ENCODE data around the gene MSI2.

DNA sequence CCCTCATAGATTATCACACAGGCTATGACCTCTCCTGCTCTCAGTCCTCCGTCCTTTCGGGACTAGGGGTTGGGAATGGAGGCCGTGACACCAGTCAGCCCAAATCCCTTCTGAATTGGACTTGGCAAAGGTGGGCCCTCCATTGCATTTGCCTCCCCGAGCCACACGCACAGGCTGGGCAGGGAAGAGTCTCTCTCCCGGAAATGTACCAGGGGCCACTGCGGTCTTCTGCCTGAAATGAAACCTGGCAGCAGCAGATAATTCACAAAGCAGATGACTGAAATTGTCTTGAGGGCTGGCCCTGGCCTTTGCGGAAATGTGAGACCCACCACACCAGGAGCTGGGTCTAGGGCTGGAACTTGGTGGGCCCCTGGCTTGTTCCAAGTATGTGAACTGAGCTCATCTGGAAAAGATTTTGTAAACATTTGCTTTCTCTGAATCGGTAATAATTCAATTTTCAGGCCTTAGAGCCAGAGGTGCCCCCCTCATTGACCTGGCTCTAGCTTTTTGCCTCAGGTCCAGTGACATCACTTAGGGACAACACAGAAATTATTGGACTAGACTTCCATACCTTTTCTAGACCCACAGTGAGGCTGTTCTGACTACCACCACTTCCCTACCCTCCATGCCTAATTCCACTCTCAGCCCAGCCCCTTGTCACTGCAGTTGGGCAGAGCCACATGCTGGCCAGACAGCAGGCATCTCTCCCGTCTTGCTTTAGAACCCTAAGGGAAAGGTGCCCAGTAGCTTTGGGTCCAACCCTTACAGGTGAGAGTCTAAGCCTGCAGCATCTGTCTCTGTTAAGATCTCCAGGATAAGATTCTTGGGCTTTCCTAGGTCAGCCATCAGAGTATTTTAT, 413.6 kb downstream of the MSI2 start:
- TF ChIP-seq, protein P1, sequence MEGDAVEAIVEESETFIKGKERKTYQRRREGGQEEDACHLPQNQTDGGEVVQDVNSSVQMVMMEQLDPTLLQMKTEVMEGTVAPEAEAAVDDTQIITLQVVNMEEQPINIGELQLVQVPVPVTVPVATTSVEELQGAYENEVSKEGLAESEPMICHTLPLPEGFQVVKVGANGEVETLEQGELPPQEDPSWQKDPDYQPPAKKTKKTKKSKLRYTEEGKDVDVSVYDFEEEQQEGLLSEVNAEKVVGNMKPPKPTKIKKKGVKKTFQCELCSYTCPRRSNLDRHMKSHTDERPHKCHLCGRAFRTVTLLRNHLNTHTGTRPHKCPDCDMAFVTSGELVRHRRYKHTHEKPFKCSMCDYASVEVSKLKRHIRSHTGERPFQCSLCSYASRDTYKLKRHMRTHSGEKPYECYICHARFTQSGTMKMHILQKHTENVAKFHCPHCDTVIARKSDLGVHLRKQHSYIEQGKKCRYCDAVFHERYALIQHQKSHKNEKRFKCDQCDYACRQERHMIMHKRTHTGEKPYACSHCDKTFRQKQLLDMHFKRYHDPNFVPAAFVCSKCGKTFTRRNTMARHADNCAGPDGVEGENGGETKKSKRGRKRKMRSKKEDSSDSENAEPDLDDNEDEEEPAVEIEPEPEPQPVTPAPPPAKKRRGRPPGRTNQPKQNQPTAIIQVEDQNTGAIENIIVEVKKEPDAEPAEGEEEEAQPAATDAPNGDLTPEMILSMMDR (IDR thresholded peaks at IDR 0.05; ENCODE audit: insufficient read depth, low read depth, low read length) = no peak
- no peak for TF ChIP-seq EZH2 (IDR thresholded peaks at IDR 0.05; ENCODE audit: insufficient read depth, low read length)
